Right cardiac atrium (tissue), 5 donors: ENCODE measurements around the gene GRB10. TPM values are rescaled to one million over a fixed set of nuclear protein-coding genes. Genes with fewer than 3 reads are reported as not detected.
A peak's percentile ranks its signal among the peaks of the same experiment; 100 is the strongest.

Experiments used
- ATAC-seq, 2 donors: fragments of 200-7000 bp; cut with Tn5 transposase; one replicate each; pipeline versions ENCODE4 v1.8.0 to v1.9.1; 2020; ENCODE audit warnings: moderate library complexity in 2 of 2, mild to moderate bottlenecking in 1 of 2
- DNase-seq, 3 donors: peaks; one replicate each; pipeline ENCODE4 v3.0.0-alpha.2; 2020
- H3K27ac ChIP-seq: one replicate; pipeline ENCODE4 v1.5.1; 2013; ENCODE audit warnings: mild to moderate bottlenecking, low read length, control low read depth, moderate library complexity
- H3K27me3 ChIP-seq: one replicate; pipeline ENCODE4 v1.6.1; 2013; ENCODE audit not compliant: control insufficient read depth, insufficient read depth
- H3K4me1 ChIP-seq: one replicate; pipeline ENCODE4 v1.6.1; 2013; ENCODE audit warnings: low read length; ENCODE audit not compliant: control insufficient read depth, insufficient read depth
- H3K4me3 ChIP-seq: one replicate; pipeline ENCODE4 v1.5.1; 2013; ENCODE audit warnings: low read length, control low read depth
- H3K9me3 ChIP-seq: one replicate; pipeline ENCODE4 v1.6.1; 2013; ENCODE audit warnings: low read length; ENCODE audit not compliant: control insufficient read depth
- WGBS: extraction: QIAGEN DNeasy Blood & Tissue Kit; methylation state at CpG from one replicate; pipeline ENCODE4 v1.1.7; 2013; 5-methylcytosine and 5-hydroxymethylcytosine counted together
- intact Hi-C, 4 donors: fragments of 100-400 bp; cut with DNase I; formaldehyde crosslinking; loops; one replicate each; pipeline versions ENCODE4 v1.11.0 to v1.14.0; 2022 to 2023
- polyA plus RNA-seq: library from polyadenylated mRNA; stranded (reverse); fragments of 200-250 nt; gene quantifications from one replicate; pipeline ENCODE4 v1.2.3, GENCODE V29; 2013
- total RNA-seq, 4 donors: library from RNA; stranded (reverse); fragmentation: NEBNext Ultra II Directional; extraction: Animal tissue kit (Norgen Biotek cat#: 25700); gene quantifications; one replicate each; pipeline ENCODE4 v1.2.1, GENCODE V29; 2021
- donor health status: healthy with polysubstance abuse.
- donor health status: DM: no; HTN: yes; CAD: no.
- donor health status: DM: no; HTN: no; CAD: no.
- donor health status: DM: no; HTN: yes; CAD: no; lungs with severe emphysema.
- donor health status: DM: yes; HTN: yes; CAD: no.

The GRB10 gene
- total and polyA plus RNA-seq, 5 donors: 35.2 to 86.0 (median 60.2) TPM

DNA sequence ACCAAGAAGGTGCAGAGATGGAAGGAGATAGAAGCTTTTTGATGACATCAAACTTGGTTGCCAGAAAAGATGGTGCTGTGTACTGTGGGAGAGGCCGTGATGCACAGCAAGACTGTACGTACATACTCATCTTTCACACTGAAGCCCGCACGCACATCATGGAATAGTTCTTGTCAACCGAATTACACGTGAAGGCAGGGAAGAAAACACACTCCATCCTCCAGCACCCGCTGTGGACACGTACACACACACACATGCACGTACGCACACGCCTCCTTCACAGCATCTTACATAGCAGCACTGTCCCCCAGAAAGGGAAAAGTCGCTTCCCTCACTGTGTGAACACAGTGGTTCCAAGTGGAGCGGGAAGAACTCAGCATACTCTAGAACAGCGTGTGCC is 163.0 kb downstream of the GRB10 start:
- WGBS: 88% methylated on average over 14 of the region's 14 CpGs
- ATAC-seq (no peak), DNase-seq (no peak)
- H3K27ac ChIP-seq: no peak overlapping the region
- peaks cover 7% of the 10 kb centered on the region for H3K4me1 ChIP-seq
- H3K9me3 ChIP-seq: no peaks in the 10 kb centered on the region
- H3K4me3 ChIP-seq: no peak overlapping the region
- H3K27me3 ChIP-seq: no peaks in the 10 kb centered on the region
- intact Hi-C loops: loop anchor here in 3 of 4 donors (10.0 kb wide), 4 partner anchors 55 to 535 kb away; no protein-coding TSS in a partner anchor

DNA sequence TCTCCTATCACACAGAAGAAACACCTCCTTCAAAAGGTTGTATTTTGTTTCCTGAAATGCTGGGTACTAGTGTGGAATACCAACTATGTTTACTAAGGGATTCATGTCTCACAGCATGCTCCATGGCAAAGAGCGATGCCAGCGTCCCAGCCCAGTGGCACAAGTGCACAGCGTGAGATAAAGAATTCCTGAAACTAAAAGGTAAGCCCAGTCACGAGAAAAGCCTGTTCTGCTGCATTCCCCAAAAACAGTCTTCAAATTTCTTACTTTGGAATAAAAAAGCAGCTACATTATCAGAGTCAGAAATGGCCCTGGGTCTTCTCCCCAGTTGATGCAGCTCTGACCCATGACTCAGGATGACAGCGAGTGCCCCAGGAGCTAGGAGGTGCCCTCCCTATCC is 164.4 kb downstream of the GRB10 start:
- no peaks in the 10 kb centered on the region for H3K27me3 ChIP-seq
- WGBS: 86% methylated on average over 5 of the region's 5 CpGs
- ATAC-seq (no peak), DNase-seq (no peak)
- H3K4me3 ChIP-seq: no peak overlapping the region
- intact Hi-C loops: loop anchor here in 3 of 4 donors (10.0 kb wide), 3 partner anchors 57 to 537 kb away; no protein-coding TSS in a partner anchor
- H3K9me3 ChIP-seq: no peaks in the 10 kb centered on the region
- no peak overlapping the region for H3K27ac ChIP-seq
- peaks cover 6% of the 10 kb centered on the region for H3K4me1 ChIP-seq

DNA sequence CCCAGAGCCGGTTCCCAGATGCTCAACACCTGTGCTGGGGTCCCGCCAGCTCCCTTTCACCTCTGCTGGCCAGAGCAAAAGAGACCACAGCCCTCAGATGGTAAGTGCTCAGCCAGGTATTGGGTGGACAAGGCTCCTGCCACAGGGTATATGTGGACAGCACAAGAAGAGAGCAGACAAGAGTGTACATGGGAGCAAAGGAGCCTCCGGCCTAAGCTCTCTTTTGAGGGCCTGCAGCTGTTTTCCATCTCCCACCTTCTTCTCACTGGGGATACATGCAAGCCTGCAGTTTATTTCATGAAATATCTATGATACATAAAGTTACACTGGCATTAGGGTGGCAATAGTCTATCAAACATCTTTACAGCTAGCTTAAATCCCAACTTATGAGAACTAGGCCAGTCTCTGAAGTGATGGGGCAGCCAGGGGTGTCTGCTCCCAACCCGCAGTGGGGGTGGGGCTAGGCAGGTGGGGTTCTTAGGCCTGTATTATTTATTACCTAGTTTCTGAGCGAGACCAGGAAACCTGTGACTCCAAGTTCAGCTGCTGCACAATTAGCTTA is 167.1 kb downstream of the GRB10 start:
- Histone ChIP-seq H3K27me3 (no peaks in the 10 kb centered on the region), H3K9me3 (no peaks in the 10 kb centered on the region), H3K27ac (no peak overlapping the region), H3K4me3 (no peak overlapping the region), H3K4me1 (peaks cover 4% of the 10 kb centered on the region)
- WGBS: 87% methylated on average over 5 of the region's 5 CpGs
- ATAC-seq (no peak), DNase-seq (no peak)
- intact Hi-C loops: loop anchor here in 3 of 4 donors (10.0 kb wide), 3 partner anchors 59 to 539 kb away; no protein-coding TSS in a partner anchor

DNA sequence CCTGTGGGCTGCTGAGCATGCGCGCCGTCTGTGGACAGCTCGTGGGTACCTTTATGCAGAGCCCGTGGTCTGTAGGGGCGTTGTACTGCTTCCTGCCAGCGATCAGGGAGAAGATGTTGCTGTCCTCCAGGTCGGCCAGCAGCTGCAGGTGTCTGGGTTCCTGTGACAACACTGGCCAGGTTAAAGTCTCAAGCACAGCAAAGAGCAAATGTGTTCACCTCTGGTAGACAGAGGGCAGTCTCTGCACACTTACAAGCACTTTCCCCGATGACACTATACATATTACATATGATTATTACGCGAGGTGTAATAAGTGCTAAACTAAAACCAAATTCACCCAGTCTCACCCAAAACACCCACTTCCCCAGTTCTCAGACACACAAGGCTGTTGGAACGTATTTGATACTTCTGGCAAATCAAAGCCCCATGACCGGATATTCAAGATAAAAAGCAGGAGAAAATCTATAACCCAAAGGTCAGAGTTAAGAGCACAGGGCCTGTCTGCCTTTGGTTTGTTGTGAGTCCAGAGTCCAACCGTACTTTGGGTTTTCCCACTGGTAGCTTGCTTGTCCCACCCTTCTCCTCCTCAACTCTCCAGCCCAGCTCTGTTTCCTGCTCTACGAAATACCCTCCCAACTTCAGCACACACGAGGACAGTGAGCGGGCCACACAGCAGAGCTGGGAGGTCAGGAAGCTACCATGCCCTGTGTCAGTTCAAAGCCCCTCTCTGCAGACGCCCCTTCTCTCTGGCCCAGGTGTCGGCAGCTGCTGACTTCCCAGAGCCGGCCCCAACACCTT is 167.8 kb downstream of the GRB10 start:
- intact Hi-C loops: loop anchor here in 3 of 4 donors (10.0 kb wide), 3 partner anchors 60 to 540 kb away; no protein-coding TSS in a partner anchor
- H3K4me1 ChIP-seq: peaks cover 2% of the 10 kb centered on the region
- DNase-seq (no peak), ATAC-seq (peak; percentile 49 to 69)
- no peak overlapping the region for H3K27ac ChIP-seq
- 76% methylated on average over 20 of the region's 20 CpGs for WGBS
- no peak overlapping the region for H3K4me3 ChIP-seq
- no peaks in the 10 kb centered on the region for H3K27me3 ChIP-seq
- no peaks in the 10 kb centered on the region for H3K9me3 ChIP-seq

DNA sequence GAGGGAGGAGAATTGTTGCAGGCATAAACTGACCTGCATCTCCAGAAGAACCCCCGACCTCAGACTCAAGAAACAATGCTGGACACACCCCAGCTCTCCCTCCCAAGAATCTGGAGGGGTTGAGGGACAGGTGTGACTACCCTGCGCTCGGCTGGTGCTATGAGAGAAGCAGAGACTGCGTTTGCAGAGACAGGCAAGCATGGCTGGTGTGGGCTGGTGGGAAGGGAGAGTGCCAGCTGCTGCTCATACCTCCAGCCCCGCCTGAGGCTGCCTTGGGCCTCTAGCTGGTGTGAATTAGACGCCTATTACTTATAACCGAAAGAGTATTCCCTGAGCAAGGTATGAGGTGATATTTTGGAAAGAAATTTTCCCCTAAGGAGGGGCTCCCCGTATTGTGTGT is 169.2 kb downstream of the GRB10 start:
- intact Hi-C loops: loop anchor here in 3 of 4 donors (10.0 kb wide), 3 partner anchors 61 to 541 kb away; no protein-coding TSS in a partner anchor
- no peak overlapping the region for H3K4me3 ChIP-seq
- H3K9me3 ChIP-seq: no peaks in the 10 kb centered on the region
- WGBS: 95% methylated on average over 8 of the region's 8 CpGs
- no peaks in the 10 kb centered on the region for H3K27me3 ChIP-seq
- no peak overlapping the region for H3K27ac ChIP-seq
- no peak for DNase-seq
- no peaks in the 10 kb centered on the region for H3K4me1 ChIP-seq
- ATAC-seq: no peak

DNA sequence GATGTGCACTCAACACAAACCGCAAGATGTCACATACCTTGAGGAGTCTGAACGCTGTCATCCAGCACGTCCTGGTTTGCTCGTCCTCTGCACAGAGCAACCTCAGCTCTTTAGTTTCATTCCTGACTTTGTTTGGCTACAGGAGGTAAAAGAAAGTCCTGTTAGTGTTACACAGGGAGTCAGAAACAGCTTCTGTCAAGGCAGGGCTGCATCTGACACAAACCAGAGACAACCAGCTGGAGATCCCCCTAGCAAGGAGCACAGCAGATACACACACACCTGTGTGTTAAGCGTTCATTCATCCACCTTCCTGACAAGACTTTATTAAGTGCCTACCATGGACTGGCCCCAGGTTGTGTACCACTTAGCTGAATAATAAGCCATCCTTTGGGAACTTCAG is 170.0 kb downstream of the GRB10 start:
- Histone ChIP-seq H3K9me3 (no peaks in the 10 kb centered on the region), H3K27ac (no peak overlapping the region), H3K4me3 (no peak overlapping the region), H3K27me3 (no peaks in the 10 kb centered on the region), H3K4me1 (no peaks in the 10 kb centered on the region)
- no peak for DNase-seq
- 93% methylated on average over 5 of the region's 5 CpGs for WGBS
- ATAC-seq: no peak
- intact Hi-C loops: loop anchor here in 3 of 4 donors (10.0 kb wide), 3 partner anchors 62 to 542 kb away; no protein-coding TSS in a partner anchor

DNA sequence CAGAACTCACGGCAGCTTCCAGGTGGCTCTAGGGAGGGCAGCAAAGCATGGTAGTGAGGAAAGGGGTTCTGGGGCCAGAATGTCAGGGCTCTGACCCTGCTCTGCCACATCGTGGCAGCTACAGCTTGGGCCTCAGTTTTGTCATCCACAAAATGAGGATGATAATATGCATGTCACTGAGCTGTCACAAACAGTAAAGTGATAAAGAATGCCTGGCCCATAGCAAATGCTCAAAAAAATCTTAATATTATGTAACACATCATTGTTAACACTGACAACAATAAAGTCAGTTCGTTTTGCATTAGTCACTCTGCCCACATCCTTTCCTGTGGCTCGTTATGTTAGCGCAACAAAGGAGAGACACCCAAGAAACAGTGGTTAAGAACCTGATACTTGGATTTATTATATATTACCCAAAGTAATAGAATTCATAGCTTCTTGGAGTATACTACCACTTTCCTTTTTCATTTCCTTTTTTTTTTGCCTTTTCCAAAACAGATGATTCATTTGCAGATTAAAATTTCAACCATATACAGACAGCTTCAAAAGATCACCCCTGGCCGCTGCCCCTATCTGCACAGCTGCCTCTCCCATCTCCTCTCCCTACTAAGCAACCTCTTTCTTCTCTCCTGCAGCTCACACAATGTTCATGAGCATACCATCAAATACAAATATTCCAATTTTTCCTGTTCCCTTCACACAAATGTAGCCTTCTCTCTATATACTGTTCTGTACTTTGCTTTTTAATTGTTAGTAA is 172.0 kb downstream of the GRB10 start:
- intact Hi-C loops: loop anchor here in 3 of 4 donors (10.0 kb wide), 3 partner anchors 64 to 544 kb away; no protein-coding TSS in a partner anchor
- 64% methylated on average over 6 of the region's 6 CpGs for WGBS
- H3K4me1 ChIP-seq: no peaks in the 10 kb centered on the region

DNA sequence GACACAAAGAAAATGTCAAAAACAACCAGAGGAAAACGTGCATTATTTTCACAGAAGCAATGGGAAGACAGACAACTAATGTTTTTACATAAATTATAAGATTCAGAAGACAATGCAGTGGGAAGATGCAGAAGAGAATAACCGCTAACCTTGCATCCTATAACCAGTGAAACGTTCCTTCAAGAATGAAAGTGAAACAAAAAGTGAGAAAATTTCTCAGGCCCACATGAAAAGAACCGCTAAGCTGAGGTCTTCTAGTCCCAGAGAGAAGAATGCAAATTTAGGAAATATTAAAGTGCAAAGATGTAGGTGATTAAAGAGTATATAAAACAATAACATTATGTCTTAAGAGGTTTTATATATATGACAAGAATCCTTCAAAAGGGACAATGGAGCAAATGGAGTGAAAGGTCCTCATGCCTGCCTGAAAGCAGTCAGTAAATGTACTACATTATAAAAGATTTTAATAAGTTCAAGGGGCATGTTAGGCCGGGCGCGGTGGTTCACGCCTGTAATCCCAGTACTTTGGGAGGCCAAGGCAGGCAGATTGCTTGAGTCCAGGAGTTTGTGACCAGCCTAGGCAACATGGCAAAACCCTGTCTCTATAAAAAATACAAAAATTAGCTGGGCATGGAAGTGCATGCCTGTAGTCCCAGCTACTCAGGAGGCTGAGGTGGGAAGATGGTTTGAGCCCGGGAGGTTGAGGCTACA is 174.3 kb downstream of the GRB10 start:
- DNase-seq: no peak

More for the DNA sequence above, 172.0 kb downstream of the GRB10 start:
- H3K27me3 ChIP-seq: no peaks in the 10 kb centered on the region
- no peak overlapping the region for H3K4me3 ChIP-seq
- DNase-seq (no peak), ATAC-seq (no peak)
- no peaks in the 10 kb centered on the region for H3K9me3 ChIP-seq
- H3K27ac ChIP-seq: no peak overlapping the region

DNA sequence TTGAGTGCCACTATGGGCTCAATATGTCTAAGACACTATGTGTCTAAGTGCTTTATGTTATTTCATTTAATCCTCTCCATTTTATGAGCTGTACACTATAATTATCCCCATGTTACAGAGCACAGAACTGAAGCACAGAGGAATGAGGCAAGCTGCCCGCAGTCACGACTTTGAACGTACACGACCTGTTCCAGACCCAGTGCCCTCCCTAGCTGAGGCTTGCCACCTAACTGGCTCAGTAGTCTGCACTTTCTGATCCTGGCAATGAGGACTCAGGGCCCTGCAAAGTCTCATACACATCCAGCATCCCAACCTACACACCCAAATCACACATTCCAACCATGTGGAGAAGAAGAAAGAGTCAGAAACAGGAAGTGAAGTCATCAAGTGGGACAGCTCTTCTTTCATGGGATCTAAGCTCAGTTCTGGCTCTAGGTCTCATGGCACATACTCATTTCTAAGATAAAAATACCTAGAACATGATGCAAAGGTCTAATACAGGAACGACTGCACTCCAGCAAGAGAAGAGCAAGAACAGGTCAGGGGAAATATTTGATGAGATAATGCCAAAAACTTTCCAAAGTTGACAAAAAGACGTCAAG is 175.1 kb downstream of the GRB10 start:
- Histone ChIP-seq H3K4me3 (no peak overlapping the region), H3K27ac (no peak overlapping the region), H3K9me3 (no peaks in the 10 kb centered on the region), H3K4me1 (no peaks in the 10 kb centered on the region), H3K27me3 (no peaks in the 10 kb centered on the region)
- WGBS: 85% methylated on average over 6 of the region's 6 CpGs
- DNase-seq (no peak), ATAC-seq (no peak)
- intact Hi-C loops: loop anchor here in 2 of 4 donors (10.0 kb wide), 2 partner anchors 133 to 143 kb away; no protein-coding TSS in a partner anchor

More for the DNA sequence above, 174.3 kb downstream of the GRB10 start:
- H3K9me3 ChIP-seq: no peaks in the 10 kb centered on the region
- 82% methylated on average over 9 of the region's 9 CpGs for WGBS
- H3K4me3 ChIP-seq: no peak overlapping the region
- no peak for ATAC-seq
- no peaks in the 10 kb centered on the region for H3K4me1 ChIP-seq
- intact Hi-C loops: loop anchor here in 2 of 4 donors (10.0 kb wide), 2 partner anchors 134 to 144 kb away; no protein-coding TSS in a partner anchor
- H3K27me3 ChIP-seq: no peaks in the 10 kb centered on the region
- H3K27ac ChIP-seq: no peak overlapping the region

DNA sequence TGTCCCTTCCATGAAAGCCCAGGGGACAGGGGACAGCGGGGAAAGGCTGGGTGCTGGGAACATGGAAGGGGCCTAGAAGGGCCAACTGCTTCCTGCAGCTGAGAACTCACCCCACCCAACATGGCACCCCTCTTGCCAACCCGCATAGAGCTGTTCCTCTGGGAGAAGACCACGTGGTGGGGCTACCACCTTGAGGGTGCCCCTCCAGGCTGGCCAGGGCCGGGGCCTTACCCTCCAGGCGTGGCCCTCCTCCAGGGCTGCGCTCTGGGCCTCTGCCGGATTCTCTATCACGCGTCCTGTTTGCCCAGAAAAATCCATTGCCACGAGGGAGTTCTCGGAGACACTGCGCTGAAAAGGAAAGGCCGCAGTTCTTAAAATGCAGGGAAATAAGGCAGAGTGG is 177.6 kb downstream of the GRB10 start:
- H3K9me3 ChIP-seq: no peaks in the 10 kb centered on the region
- DNase-seq: no peak
- H3K4me3 ChIP-seq: no peak overlapping the region
- 94% methylated on average over 13 of the region's 13 CpGs for WGBS
- H3K27ac ChIP-seq: no peak overlapping the region
- ATAC-seq: peak in 1 of 2 donors; percentile 45
- intact Hi-C loops: loop anchor here in 2 of 4 donors (10.0 kb wide), 2 partner anchors 130 to 140 kb away; no protein-coding TSS in a partner anchor
- H3K27me3 ChIP-seq: no peaks in the 10 kb centered on the region
- no peaks in the 10 kb centered on the region for H3K4me1 ChIP-seq
